HG03460 (cell line): ENCODE measurements around the gene CTDSP1.

Experiments used
- ATAC-seq: cut with Tn5 transposase; IDR thresholded peaks from one replicate; pipeline ENCODE4 v1.9.1; 2021; ENCODE audit not compliant: unreplicated experiment

Gene CTDSP1, protein sequence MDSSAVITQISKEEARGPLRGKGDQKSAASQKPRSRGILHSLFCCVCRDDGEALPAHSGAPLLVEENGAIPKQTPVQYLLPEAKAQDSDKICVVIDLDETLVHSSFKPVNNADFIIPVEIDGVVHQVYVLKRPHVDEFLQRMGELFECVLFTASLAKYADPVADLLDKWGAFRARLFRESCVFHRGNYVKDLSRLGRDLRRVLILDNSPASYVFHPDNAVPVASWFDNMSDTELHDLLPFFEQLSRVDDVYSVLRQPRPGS

DNA sequence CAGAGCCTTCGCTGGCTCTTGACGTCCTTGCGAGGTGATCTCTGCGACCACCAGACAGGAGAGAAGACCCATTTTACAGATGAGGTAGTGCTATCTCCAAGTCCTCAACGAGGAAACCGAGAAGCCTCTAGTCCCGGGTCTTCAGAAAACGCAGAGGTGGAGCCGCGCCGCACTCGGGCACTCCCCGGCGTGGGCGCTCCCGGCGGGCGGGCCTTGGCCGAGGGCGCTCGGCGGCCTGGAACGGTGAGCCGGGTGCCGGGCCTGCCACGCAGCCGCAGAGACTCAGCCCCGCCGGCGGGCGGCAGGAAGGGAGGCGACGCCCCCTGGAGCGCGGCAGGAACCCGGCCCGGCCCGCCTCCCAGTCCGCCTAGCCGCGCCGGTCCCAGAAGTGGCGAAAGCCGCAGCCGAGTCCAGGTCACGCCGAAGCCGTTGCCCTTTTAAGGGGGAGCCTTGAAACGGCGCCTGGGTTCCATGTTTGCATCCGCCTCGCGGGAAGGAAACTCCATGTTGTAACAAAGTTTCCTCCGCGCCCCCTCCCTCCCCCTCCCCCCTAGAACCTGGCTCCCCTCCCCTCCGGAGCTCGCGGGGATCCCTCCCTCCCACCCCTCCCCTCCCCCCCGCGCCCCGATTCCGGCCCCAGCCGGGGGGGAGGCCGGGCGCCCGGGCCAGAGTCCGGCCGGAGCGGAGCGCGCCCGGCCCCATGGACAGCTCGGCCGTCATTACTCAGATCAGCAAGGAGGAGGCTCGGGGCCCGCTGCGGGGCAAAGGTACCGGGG, at the start of gene CTDSP1:
Gene CTDSP1, plus strand, starts transcription at position 478 of the 776 bp plus-strand sequence. Its CDS starts 223 bp downstream, at position 701.
- peak; percentile 35 for ATAC-seq

DNA sequence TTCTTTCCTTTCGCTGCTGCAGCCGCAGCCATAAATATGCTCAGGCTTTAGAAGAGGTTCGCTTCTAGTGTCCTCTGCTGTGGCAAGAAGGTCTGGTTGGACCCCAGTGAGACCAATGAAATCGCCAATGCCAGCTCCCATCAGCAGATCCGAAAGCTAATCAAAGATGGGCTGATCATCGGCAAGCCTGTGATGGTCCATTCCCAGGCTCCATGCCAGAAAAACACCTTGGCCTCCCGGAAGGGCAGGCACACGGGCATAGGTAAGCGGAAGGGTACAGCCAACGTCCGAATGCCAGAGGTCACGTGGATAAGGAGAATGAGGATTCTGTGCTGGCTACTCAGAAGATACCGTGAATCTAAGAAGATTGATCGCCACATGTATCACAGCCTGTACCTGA, 45.6 kb upstream of the CTDSP1 start:
- ATAC-seq: no peak

DNA sequence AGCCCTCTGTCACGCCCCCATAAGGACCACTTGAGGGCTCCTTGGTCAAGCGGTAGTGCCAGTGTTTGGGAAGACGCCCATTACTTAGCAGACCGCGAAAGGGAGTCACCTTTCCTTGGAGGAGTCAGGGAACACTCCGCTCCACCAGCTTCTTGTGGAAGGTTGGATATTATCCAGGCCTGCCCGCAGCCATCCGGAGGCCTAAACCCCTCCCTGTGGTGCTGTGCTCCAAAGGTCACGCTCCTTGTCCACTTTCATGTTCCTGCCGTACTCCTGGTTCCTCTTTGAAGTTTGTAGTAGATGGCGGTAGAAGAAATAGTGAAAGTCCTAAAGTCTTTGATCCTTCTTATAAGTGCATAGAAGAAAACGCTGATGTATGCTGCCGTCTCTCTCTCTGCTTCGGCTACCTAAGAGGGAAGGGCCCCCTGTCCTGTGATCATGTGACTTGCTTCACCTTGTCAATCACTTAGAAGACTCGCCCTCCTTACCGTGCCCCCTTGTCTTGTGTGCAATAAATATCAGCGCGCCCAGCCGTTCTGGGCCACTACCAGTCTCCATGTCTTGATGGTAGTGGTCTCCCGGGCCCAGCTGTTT, 44.7 kb upstream of the CTDSP1 start:
- no peak for ATAC-seq

DNA sequence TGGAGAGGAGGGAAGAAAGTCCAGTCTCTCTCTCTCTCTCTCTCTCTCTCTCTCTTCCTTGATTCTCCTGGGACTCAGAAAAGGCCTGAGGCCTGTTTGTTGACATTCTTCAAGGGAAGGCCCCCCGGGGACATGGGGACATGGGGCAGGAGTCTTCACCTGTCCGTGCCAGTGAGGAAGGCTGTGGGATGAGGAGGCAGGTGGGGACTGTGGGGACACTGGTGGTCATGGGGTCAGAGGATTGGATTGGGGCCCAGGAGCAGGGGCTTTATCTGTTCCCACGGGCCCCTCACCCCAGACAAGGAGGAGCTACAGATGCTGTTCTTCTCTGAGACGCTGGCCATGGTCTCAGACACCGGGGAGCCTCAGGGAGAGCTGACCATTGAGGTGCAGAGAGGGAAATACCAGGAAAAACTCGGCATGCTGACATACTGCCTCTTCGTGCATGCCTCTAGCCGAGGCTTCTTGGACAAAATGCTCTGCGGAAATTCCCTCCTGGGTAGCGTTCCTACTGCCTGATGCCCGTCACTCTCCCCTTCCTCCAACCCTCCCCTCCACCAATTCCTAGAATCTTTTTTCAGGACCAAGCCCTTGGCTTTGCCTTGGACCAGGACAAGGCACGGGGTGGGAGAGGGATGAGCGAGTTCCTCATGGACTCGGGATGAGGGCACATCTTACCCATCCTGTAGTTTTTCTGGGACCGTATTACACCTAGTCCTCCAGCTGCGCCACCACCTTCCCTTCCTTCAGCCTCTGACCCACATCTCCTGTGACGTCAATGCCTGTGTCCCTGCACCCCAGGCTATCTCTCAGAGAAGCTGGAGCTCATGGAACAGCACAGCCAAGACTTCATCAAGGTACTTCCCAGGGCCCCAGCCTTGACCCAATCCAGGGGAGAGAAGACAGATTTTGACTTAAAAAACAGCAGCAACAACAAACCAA, 42.2 kb upstream of the CTDSP1 start:
- no peak for ATAC-seq

DNA sequence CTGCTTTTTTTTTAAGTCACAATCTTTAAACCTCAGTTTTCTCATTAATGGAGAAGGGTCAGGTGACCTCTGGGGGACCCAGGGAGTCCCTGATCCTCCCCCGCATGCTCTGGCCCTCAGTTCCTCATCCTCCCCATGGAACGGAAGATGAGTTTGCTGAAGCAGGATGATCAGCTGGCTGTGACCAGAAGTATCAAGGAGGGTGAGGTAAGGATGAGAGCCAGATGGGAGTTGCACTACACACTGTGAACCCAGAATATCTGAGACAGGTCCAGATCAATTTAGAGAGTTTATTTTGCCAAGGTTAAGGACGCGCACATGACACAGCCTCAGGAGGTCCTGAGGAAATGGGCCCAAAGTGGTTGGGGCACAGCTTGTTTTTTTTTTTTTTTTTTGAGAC, 39.2 kb upstream of the CTDSP1 start:
- ATAC-seq: no peak

DNA sequence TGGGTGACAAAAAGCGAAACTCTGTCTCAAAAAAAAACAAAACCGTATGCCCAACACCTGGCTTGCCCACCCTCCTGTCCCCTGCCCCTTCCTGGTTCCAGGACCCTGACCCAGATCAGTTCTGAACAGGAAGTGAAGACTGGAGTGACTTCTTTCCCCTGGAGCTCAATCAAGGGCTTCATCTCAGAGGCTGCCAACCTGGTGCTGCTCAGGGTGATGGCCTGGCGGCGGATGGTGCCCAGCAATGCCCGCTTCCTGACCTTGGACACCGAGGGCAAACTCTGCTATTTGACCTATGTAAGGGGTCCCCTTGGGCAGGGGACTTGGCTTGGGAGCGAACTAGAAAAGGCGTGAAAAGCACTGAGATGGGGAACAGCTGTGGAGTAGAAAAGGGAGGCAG, 37.1 kb upstream of the CTDSP1 start:
- no peak for ATAC-seq

DNA sequence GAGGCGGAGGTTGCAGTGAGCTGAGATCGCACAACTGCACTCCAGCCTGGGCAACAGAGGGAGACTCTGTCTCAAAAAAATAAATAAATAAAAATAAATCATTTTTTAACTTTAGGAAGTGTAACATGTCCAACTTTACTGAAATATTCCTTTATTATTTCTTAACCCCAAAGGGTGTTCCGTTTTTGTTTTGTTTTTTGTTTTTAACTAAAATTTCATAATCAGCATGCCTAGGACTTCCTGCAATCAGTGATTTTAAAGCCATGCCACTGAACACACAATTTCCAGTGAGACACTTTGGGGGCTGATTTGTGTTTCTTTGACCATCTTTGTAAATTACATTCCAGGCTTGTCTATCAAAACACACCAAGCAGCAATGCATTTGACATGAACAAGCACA, 35.9 kb upstream of the CTDSP1 start:
- no peak for ATAC-seq

DNA sequence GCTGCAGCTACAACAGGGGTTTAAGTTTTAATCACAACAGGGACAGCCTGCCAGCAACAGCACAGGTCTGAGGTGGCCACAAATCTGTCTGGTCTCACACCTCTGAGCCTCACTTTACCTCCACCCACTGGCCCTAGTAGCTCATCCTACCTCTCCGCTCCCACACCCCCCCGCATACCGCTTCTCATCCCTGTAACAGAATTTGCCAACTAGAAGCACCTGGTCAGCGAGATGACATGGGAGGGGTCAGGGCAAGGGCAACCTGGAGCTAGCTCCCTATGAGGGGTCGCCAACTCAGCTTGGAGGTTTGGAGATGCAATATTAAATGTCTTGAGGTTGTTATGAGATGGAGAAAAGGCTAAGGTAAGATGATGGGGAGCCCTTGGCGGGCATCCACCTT, 35.5 kb upstream of the CTDSP1 start:
- no peak for ATAC-seq

DNA sequence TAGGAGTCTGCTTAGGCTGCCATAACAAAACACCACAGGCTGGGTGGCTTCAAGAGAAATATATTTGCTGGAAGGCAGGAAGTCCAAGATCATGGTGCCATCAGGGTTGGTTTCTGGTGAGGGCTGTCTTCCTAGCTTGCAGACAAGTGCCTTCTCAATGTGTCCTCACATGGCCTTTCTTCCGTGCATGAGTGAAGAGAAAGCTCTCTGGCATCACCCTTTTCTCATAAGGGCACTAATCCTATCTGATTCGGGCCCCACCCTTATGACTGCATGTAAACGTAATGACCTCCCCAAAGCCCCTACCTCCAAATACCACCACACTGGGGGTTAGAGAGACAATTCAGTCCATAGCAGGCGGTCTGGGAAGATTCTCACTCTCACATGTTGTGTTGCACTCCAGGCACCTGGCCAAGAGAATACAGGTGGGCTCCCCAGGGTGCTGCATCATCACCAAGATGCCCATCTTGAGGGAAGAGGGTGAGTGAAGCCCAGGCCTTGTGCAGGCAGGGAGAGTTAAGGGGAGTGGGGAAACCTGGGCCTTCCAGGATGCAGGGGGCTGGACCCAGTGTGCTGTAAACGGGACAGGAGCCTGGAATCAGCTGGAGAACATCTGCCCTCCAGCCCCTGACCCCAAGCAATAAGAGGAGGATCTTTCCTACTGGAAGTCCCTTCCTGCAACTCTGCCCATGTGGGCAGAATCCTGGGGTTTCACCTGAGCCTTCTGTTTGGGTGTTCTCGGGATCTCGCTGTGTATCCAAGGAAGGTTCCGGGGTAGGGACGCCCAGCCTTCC, 32.9 kb upstream of the CTDSP1 start:
- no peak for ATAC-seq

DNA sequence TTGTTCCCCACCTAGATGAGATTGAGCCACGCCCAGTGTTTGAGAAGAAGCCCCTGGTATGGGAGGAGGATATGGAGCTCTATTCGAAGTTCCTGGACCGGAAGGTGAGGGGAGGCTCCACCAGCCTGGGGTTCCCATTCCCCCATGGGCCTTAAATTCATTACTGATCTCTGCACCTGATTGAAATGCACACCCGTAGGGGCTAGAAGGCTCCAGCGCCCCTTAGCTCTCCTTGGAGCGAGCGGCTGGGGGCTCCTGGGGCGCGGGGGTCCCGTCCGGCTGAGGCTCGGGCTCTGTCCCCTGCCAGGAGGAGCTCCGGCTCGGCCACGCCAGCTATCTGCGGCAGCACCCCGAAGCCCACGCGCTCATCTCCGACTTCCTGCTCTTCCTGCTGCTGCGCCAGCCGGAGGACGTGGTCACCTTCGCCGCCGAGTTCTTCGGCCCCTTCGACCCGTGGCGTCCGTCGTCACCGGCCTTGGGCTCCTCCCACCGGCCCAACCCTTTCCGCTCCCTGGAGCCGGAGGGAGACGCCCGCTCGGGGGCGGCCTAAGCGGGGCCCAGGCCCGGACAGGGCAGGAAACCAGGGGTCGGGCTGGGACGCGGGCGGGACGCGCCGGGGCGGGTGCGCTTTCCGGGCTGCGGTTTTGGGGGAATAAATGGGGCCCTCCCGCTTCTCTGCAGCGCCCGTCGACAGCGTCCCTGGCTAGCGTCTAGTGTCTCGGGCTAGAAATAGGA, 32.1 kb upstream of the CTDSP1 start:
- ATAC-seq: peak; percentile 90

DNA sequence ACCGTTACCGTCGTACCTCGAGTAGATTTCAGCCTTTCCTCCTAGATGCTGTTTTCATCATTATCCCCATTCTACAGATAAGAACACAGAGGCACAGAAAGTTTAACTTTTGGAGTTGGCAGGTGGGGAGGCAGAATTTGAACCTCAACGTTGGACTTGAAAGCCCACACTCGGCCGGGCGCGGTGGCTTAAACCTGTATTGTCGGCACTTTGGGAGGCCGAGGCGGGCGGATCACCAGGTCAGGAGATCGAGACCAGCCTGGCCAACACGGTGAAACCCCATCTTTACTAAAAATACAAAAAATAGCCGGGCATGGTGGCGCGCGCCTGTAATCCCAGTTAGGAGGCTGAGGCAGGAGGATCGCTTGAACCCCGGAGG, 31.5 kb upstream of the CTDSP1 start:
- no peak for ATAC-seq

DNA sequence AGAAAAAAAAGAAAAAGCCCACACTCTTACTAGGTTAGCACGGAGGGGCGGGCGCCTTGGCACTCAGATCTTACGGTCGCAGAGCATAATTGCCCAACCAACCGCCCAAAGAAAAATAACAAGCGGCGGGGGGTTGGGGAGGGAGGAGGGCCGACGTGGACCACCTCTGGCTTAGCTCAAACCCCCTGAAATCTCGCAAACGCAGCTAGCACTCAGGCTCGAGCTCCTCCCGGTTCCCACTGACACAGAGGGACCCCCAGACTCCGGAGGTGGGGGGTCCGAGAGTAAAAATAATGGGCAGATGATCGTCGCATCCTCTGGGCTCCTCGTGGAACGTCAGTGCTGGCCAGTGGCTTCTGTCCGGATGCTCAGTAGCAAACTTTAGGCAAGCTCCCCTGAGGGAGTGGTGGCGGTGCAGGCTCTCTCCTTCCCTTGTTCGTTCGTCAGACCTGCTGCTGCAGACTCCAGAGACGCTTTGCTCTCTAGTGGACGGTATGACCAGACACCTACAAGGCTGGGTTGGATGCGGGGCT, 31.0 kb upstream of the CTDSP1 start:
- no peak for ATAC-seq

DNA sequence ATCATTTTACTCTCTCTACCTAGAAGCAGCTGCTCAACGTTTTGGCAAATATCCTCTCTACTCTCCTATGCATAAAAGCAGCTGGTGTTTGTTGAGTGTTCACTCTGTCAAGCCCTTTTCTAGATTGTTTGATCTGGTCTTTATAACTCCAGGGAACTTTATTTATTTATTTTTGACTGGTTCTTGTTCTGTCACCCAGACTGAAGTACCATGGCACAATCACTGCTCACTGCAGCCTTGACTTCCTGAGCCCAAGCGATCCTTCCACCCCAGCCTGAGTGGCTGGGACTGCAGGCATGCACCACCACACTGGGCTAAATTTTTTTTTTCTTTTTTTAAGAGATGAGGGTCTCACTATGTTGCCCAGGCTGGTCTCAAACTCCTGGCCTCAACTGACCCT, 30.3 kb upstream of the CTDSP1 start:
- no peak for ATAC-seq

DNA sequence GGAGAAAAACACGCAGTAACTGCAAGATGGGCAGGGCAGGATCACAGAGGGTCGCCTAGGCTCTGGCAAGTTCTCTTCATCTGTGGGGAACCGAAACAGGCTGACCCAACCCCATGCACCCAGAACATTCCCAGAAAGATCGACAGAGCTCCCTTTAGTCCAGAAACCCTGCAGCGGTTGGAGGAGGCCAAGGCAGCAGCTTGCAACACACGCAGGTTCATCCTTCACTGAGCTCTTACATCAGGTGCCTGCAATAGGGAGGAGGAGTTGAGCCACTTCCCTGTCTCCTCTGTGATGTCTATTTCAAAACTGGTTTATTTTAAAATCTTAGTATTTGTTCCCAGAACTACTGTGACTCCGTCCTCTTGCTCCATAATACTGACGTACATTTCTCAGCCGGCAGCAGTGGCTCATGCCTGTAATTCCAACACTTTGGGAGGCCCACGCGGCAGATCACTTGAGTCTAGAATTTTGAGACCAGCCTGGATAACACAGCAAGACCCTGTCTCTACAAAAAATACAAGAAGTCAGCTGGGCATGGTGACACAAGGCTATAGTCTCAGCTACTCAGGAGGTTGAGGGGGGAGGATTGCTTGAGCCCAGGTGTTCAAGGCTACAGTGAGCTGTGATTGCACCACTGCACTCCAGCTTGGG, 29.1 kb upstream of the CTDSP1 start:
- no peak for ATAC-seq

DNA sequence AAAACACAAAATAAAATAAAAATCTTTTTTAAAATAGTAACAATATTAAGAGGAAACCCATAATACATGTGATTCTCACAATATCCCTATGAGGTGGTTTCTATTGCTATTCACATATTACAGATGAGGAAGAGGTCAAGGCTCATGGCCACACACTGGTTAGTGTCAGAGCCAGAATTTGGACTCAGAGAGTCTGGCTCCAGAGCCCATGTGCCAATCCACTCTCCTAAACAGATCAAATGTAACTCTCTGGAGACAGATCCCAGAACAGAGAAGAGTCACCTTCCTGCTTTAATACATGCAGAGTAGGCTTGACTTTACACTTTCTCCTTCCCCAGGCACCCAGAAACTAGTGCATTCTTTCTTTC, 27.7 kb upstream of the CTDSP1 start:
- no peak for ATAC-seq

DNA sequence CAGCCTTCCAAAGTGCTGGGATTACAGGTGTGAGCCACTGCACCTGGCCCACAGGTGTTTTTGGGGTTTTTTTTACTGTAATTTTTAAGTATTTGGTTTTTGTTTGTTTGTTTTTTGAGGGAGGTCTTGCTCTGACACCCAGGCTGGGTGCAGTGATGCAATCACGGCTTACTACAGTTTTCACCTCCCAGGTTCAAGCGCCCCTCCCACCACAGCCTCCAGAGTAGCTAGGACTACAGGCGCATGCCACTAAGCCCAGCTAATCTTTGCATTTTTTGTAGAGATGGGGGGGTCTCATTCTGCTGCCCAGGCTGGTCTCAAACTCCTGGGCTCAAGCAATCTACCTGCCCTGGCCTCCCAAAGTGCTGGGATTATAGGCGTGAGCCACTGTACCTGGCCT, 24.9 kb upstream of the CTDSP1 start:
- no peak for ATAC-seq

DNA sequence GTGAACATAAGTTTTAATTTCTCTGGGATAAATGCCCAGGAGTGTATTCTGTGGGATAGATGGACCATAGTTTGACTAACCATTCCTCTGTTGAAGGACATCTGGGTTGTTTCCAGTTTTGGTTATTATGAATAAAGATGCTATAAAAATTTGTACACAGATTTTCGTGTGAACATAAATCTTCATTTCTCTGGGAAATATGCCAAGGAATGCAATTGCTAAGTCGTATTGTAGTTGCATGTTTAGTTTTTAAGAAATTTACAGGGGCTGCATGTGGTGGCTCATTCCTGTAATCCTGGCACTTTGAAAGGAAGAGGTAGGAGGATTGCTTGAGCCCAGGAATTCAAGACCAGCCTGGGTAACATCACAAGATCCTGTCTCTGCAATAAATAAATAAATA, 24.5 kb upstream of the CTDSP1 start:
- ATAC-seq: no peak

DNA sequence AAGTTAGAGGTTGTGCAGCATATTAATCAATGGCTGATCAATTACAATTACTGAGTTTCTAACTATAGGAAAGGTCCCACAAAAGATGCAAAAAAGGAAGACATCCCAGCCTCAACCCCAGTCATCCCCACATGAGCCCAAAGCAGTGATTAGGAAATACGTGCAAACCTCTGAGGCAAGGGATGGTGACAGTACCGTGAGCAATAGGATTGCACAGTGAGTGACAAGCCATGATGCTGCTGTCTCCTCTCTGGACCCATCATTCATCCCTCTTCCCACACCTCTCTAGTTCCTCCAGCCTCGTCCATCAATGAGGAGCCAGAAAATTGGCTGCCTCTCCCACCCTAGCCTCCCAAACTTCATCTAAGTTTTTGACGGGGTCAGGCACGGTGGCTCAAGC, 21.6 kb upstream of the CTDSP1 start:
- no peak for ATAC-seq

DNA sequence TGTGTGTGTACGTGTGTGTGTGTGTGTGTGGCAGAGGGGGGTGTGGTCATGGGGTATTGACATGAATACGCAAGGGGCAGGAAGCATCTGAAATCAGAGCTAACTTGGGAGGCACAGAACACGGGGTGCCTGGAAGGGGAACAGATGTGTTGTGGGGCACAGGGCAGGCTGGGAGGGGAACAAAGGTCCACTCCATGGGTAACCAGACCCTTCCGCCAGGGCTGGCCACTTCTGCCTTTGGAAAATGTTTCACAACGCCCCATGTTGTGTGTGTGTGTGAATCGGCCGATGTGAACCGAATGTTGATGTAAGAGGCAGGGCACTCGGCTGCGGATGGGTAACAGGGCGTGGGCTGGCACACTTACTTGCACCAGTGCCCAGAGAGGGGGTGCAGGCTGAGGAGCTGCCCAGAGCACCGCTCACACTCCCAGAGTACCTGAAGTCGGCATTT, 17.7 kb upstream of the CTDSP1 start, which contains the start of gene SLC11A1:
Gene SLC11A1, plus strand, starts transcription at position 358 of the 451 bp plus-strand sequence. CDS start 96 bp downstream, outside the sequence.
- no peak for ATAC-seq
